GM19455 (cell line): ENCODE data around the gene MBD6.
A peak's percentile ranks its signal among the peaks of the same experiment; 100 is the strongest.
"Not testable (repeated sequence)": the region's sequence is repeated elsewhere in the genome, so short reads cannot be mapped to it uniquely, and the experiment has no call there.

ENCODE experiments used
- ATAC-seq: cut with Tn5 transposase; IDR thresholded peaks from one replicate; pipeline ENCODE4 v1.9.1; 2021; ENCODE audit not compliant: unreplicated experiment

Gene MBD6

DNA sequence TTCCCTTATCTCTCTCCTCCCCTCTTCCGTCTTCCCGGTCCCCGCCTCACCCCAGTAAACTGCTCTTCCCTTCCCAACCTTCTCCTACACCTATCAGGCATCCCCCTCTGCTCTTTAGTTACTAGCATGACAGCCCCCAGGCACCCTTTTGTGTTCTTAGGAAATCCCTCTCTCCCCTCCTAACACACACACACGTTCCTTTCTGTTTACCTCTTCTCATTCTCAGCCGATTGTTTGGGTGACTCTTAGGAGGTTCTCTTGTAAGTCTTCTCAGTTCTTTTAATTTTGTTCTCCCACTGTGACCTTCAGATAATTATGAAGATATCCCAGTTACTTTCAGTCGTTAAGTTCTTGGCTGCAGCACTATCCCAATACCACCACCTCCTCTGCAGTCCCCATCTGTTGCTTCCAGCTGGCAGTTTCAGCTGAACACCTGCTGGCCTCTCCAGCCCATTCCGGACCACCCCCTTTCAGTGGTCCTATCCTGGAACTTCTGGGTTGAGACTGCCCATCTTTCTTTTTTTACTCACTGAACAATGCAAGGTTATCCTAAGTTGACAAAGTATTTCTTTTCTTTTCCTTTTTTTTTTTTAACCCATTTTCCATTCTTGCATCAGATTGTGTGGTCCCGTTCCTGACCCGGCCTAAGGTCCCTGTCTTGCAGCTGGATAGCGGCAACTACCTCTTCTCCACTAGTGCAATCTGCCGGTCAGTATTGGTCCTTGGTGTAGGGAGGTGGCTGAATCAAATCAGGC lies 34.0 kb upstream of the MBD6 start:
- peak; percentile 6 for ATAC-seq

DNA sequence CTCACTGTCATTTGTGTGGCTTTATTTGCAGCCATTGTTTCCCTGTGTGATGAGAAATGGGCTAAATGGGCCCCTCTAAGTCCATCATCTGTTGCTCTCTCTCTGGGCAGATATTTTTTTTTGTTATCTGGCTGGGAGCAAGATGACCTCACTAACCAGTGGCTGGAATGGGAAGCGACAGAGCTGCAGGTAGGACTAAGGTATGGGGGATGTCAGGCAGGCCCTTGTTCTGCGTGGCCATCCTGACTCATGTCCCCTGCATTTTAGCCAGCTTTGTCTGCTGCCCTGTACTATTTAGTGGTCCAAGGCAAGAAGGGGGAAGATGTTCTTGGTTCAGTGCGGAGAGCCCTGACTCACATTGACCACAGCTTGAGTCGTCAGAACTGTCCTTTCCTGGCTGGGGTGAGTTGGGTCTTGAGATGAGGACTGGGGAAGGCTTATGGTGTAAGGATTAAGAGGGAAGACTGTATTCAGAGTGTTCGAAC lies 33.4 kb upstream of the MBD6 start:
- ATAC-seq: no peak

DNA sequence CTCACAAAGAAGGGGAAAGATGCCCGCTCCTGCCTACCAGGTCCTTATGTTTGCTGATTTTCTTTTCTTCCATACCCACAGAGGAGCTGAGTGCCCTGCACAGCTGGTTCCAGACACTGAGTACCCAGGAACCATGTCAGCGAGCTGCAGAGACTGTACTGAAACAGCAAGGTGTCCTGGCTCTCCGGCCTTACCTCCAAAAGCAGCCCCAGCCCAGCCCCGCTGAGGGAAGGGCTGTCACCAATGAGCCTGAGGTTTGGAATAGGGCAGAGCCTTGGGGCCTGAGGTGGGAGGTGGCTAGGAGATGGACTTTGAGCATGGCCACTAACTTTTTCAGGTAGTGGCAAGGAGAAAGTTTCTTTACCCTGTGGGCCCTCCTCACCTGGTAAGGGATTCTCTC lies 32.5 kb upstream of the MBD6 start:
- ATAC-seq: no peak

DNA sequence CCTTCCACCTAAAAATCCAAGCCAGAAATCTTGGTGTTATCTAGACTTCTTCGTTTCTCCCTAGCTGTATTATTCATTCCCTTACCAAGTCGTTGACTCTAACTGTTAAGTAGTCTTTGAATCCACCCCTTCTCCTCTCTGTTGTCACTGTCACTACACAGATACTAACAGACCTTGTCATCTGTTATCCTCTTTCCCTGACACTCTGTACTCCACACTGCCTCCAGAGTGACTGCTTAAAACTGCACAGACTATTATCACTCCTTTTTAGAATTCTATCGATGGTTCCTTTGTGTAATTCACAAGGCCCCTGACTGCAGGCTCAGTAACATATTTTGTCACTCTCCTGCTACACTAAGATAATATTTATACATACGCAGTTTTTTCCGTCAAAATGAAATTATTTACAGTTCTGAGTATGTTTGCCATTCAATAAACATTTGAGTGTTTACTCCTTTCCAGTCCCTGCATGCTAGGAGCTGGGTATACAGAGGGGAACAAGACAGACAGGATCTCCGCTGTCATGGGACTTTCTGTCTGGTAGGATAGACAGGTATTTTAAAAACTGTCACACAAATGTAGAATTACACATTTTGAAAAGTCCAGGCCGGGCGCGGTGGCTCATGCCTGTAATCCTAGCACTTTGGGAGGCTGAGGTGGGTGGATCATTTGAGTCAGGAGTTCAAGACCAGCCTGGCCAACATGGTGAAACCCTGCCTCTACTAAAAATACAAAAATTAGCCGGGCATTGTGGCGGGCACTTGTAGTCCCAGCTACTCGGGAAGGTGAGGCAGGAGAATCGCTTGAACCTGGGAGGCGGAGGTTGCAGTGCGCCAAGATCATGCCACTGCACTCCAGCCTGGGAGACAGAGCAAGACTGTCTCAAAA lies 31.0 kb upstream of the MBD6 start:
- no peak for ATAC-seq

DNA sequence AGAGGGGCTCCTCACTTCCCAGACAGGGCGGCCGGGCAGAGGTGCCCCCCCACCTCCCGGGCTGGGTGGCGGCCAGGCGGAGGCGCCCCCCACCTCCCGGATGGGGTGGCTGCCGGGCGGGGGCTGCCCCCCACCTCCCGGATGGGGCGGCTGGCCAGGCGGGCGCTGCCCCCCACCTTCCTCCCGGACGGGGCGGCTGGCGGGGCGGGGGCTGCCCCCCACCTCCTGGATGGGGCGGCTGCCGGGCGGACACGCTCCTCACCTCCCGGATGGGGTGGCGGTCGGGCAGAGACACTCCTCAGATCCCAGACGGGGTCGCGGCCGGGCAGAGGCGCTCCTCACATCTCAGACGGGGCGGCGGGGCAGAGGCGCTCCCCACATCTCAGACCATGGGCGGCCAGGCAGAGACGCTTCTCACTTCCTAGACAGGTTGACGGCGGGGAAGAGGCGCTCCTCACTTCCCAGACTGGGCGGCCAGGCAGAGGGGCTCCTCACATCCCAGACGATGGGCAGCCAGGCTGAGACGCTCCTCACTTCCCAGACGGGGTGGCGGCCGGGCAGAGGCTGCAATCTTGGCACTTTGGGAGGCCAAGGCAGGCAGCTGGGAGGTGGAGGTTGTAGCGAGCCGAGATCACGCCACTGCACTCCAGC lies 27.4 kb upstream of the MBD6 start:
- ATAC-seq: not testable (repeated sequence)

DNA sequence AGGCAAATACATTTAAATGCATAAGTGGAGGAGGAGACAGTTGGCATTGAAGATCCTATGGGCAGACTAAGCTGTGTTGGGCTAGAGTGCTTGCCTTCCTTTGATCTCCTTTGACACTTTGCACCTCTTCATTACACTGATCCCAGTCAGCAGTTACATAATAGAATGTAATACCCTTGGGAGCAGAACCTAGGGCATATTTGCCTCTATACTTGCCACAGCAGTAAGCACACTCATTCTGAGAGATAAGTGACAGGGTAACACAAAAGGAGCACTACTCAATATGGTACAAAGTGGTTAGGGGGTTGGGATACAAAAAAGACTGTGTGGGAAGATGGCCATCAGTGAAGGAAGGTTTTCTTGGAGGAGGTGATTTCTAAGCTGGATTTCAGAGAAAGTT lies 25.8 kb upstream of the MBD6 start:
- ATAC-seq: no peak

DNA sequence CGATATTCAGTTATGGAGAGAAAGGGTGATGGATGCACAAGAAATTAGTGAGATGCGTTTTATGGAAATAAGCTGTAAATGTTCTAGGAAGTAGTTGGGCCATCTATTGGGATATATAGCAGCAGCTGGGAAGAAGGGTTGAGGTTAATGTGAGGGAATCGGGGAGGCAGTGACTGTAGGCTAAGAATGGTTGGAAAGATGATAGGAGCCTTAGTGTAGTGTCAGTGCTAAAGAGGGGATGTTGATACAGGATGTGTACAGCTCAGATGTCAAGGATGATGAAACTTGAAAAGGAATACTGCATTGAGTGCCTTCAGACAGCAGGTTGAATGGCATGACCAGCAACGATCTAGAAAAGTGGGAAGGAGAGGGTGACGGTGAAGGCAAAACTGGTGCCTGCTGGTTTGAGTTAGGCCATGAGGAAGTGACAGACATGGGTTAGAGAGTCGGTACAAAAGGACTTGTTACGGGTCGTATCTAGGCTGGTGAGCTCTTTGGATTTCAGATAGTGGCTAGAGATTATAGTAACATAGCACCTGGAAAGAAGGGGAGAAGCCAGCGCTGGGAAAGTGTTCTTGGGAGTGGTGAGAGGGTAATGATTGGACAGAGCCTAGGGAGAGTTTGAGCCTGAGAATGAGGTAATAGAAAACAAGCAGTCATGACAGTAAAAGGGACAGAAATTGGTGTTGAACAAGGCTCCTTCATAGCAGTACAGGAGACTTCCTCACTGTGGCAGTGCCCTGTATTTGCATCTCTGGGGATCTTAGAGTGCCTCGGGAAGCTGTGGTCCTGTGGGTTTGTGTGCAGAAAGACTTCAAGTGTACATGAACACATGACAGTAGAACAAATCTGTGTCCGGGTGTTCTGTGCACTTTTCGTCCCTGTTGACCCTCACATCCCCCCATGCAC lies 25.1 kb upstream of the MBD6 start:
- ATAC-seq: no peak

DNA sequence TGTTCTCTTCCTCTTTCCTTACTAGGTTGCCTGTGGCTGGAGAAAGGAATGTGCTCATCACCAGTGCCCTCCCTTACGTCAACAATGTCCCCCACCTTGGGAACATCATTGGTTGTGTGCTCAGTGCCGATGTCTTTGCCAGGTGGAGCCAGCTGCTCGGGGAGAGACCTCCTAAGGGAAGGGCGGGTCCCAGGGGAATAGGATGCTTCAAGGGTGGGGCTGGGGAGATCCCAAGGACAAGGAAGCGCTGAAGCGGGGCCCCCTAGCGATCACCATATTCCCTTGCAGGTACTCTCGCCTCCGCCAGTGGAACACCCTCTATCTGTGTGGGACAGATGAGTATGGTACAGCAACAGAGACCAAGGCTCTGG lies 24.5 kb upstream of the MBD6 start:
- no peak for ATAC-seq

DNA sequence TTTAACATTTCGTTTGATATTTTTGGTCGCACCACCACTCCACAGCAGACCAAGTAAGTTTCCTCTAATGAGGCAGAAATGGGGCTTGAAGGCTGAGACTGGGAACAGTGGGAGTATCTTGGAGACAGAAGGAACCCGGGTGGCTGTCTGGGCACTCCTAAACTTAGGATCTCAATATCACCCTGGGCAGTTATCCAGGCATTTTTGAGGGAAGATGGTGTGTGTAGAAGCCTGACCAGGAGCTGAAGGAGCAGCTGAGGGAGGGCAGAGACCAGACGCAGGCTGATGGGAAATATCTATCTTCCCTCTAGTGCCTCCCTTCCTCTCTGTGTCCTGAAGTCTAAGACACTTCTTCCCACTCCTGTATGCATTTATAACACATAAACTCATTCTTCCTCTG lies 24.1 kb upstream of the MBD6 start:
- no peak for ATAC-seq

DNA sequence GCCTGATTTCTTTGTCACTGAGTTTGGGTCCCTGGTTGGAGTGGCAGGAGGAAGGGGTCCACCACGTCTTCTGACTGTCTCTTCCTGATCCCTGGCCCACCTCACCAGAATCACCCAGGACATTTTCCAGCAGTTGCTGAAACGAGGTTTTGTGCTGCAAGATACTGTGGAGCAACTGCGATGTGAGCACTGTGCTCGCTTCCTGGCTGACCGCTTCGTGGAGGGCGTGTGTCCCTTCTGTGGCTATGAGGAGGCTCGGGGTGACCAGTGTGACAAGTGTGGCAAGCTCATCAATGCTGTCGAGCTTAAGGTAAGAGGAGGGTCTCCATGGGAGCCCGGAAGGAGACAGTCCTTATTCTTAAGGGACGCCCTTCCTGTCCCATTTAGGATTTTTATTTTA lies 22.4 kb upstream of the MBD6 start:
- ATAC-seq: no peak

DNA sequence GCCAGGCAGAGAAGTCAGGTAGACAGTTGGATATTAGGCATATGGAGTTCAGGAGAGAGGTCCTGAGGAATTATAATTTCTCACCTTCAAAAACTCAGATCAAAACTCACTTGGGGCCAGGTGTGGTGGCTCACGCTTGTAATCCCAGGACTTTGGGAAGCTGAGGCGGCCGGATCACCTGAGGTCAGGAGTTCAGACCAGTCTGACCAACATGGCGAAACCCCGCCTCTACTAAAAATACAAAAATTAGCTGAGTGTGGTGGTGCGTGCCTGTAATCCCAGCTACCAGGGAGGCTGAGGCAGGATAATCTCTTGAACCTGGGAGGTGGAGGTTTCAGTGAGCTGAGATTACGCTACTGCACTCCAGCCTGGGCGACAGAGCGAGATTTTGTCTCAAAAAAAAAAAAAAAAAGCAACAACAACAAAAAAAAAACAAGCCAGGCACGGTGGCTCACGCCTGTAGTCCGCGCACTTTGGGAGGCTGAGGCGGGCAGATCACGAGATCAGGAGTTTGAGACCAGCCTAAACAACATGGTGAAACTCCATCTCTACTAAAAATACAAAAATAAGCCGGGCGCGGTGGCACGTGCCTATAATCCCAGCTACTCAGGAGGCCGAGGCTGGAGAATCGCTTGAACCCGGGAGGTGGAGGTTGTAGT lies 20.2 kb upstream of the MBD6 start:
- ATAC-seq: not testable (repeated sequence)

DNA sequence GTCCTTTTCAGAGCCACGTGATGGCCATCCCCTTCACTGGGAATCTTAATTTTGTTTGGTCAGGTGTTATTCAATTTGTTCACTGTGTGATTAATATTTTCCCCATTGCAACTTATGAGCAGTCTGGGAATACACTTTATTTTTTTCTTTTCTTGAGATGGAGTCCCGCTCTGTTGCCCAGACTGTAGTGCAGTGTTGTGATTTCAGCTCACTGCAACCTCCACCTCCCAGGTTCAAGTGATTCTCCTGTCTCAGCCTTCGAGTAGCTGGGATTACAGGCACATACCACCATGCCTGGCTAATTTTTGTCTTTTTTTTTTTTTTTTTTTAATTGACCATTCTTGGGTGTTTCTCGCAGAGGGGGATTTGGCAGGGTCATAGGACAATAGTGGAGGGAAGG lies 16.1 kb upstream of the MBD6 start:
- ATAC-seq: not testable (repeated sequence)

DNA sequence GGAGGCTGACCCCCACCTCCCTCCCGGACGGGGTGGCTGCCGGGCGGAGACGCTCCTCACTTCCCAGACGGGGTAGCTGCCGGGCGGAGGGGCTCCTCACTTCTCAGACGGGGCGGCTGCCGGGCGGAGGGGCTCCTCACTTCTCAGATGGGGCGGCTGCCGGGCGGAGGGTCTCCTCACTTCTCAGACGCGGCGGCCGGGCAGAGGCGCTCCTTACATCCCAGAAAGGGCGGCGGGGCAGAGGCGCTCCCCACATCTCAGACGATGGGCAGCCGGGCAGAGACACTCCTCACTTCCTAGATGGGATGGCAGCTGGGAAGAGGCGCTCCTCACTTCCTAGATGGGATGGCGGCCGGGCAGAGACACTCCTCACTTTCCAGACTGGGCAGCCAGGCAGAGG lies 14.8 kb upstream of the MBD6 start:
- not testable (repeated sequence) for ATAC-seq

DNA sequence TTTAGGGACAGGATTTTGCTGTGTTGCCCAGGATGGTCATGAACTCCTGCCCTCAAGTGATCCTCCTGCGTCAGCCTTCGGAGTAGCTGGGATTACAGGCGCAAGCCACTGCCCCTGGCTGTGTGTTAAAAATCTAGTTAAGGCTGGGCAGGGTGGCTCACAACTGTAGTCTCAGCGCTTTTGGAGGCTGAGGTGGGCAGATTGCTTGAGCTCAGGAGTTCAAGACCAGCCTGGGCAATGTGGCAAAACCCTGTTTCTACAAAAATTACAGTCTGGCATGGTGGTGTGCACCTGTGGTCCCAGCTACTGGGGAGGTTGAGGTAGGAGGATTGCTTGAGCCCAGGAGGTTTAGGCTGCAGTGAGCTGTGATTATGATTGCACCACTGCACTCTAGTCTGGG lies 11.5 kb upstream of the MBD6 start:
- no peak for ATAC-seq

DNA sequence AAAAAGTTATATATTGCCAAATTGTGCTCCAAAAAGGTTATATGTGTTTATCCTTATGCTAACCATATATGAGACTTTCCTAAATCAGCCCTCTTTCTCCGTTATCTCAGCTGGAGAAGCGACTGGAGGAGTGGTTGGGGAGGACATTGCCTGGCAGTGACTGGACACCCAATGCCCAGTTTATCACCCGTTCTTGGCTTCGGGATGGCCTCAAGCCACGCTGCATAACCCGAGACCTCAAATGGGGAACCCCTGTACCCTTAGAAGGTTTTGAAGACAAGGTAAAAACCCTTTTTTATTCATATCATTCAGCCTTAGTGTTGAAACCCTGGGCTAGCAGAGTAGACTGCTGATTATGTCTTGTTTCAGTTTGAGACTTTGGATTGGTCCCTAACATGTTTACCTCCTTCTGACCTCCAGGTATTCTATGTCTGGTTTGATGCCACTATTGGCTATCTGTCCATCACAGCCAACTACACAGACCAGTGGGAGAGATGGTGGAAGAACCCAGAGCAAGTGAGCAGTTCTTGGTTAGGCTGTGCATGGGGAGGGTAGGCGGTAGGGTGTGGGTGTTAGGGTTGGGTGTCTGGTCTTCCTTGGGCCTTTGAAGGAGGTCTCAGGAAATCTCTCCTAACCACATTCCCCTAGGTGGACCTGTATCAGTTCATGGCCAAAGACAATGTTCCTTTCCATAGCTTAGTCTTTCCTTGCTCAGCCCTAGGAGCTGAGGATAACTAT lies 10.9 kb upstream of the MBD6 start:
- ATAC-seq: no peak

DNA sequence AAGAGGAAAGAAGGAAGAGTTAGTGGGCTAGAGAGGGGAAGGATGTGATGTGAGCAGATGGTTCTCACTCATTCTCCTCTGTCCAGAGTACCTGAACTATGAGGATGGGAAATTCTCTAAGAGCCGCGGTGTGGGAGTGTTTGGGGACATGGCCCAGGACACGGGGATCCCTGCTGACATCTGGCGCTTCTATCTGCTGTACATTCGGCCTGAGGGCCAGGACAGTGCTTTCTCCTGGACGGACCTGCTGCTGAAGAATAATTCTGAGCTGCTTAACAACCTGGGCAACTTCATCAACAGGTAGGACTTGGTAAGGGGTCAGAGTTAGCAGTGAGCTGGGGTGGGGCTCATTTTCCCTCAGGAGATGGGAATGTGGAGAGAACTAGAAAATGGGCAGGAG lies 10.0 kb upstream of the MBD6 start:
- no peak for ATAC-seq

DNA sequence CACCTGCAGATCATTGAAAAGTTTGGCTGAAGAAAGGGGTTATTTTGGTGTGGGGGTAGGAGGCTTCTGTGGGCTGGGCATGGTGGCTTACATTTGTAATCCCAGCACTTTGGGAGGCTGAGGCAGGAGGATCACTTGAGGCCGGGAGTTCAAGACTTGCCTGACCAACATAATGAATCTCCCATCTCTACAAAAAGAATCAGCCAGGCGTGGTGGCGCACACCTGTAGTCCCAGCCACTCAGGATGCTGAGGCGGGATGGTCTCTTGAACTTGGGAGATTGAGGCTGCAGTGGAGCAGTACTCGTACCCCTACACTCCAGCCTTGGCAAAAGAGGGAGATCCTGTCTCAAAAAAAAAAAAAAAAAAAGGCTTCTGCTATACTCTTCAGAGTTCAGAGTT lies 9.4 kb upstream of the MBD6 start:
- ATAC-seq: no peak

DNA sequence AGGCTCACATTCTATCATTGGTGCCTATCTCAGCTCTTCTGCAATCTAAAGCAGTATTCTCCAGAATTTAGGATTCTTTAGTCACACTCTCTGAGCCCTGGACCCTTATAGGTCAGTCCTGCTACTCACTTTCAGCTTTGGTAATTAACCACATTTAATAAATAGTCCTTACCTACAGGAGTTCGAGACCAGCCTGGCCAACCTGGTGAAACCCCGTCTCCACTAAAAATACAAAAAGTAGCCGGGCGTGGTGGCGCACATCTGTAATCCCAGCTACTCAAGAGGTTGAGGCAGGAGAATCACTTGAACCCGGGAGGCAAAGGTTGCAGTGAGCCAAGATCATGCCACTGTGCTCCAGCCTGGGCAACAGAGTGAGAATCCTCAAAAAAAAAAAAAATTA lies 8.9 kb upstream of the MBD6 start:
- not testable (repeated sequence) for ATAC-seq

DNA sequence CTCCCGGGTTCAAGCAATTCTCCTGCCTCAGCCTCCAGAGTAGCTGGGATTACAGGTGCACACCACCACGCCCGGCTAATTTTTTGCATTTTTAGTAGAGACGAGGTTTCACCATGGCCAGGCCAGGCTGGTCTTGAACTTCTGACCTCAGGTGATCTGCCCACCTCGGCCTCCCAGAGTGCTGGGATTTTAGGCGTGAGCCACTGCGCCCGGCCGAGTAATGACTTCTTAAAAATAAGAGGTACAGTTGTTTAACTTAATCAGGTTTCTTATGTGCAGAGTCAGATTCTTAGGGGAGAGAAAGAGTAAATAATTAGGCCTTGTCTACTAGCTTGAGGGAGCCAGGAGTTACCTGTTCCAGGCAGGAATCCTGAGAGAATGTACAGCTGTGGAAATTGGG lies 8.4 kb upstream of the MBD6 start:
- not testable (repeated sequence) for ATAC-seq
